DMS 273 treated with DMSO at 0.1 percent for 48 hours (cell line): ENCODE measurements around the gene KRTAP5-2.

ENCODE experiments used
- DNase-seq: peaks from one replicate; lab custom pipeline; 2025; lab: John Stamatoyannopoulos, UW

Gene KRTAP5-2

DNA sequence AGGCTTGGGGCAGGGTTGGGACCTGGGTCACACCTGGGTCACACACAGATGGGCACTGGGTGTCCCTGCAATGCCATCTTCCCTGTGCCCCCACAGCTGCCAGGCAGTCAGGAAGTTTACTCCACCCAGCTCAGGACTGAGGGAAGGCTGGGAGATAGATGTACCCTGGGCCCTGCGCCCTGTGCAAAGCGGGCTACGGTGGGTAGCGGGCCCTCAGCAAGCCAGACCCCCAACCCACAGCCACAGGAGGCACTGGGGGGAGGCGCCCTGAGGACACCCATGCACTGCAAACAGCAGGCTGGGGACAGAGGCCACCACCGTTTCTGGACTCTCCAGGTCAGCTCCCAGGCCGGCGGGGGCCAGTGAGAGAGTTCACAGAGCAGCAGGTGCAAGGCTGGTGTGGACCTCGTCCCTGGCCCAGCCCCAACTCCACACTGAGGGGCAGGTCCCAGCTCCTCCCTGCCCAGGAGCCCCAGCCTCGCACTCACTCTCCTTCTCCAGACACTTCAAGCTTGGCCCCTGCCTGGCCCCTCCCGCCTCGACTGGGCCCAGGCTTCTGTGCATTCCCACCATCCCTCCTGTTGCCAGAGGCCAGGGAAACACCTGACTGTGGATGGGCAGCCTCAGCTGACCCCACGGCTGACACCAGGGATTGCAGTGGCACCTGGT lies 30.9 kb downstream of the KRTAP5-2 start:
- no peak for DNase-seq

GRCh38 chr11:1566381-1567051 lies 31.6 kb downstream of the KRTAP5-2 start:
- DNase-seq: no peak

- no peak for DNase-seq
These were observed 32.2 kb downstream of the KRTAP5-2 start for GRCh38 chr11:1565904-1566247.

DNA sequence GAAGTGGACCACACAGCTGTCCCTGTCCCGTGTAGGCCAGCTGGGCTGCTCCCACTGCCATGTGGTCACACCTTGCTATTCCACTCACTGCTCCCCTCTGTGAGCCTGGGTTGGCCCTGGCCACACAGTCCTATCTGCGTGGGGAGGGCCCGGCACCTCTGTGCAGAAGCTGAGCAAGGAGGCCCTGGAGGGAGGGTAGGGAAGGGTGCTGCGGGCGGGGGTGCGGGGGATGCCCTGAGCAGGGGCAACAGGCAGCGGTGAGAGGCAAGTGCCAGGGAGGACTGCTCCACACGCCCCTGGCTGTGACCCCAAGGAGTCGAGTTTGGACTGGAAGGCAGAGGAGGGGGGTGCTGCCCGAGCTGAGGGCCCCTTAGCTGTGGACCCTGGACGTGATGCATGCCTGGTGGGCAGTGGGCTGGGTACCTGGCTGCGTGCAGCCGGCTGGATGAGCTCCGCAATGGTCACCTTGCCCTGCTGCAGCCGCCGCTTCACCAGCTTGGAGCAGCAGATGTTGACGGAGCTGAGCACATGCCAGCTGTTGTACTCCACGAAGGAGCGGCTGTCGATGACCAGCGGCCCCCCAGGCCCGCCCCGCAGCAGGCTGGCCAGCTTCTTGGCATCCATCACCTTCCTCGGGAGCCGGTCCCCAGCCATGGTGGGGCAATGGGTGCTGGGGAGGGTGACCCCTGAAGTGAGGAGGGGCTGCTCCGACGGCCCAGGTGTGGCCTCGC lies 32.8 kb downstream of the KRTAP5-2 start:
- DNase-seq: no peak

DNA sequence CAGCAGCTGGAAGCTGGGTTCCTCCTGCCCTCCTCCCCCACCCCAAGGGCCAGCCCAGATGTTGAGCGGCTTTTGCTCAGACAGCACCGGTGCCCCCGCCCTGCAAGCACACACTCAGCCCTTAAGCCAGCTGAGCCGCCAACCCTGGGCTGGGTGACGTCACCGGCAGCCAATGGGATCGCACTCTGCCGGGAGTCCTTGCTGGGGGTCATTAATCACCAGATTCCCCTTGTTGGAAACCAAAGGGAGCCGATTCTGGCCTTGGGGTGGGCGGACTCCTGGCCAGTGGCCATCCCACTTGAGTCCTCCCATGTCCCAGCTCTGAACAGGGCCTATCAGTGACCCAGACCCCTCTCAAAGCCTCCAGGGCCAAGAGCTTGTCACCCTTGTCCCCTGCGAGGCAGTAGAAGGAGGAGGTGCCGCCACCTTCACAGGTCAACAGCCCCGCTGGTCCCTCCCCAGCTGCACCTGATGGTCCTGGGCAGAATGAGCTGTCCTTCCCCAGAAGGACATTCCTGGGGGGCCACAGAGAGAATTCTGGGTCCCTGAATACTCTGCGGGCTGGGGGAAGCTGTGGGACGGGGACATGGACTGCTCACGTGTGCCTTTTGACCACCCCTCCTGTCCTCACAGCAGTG lies 33.4 kb downstream of the KRTAP5-2 start:
- peak; percentile 9 for DNase-seq

DNA sequence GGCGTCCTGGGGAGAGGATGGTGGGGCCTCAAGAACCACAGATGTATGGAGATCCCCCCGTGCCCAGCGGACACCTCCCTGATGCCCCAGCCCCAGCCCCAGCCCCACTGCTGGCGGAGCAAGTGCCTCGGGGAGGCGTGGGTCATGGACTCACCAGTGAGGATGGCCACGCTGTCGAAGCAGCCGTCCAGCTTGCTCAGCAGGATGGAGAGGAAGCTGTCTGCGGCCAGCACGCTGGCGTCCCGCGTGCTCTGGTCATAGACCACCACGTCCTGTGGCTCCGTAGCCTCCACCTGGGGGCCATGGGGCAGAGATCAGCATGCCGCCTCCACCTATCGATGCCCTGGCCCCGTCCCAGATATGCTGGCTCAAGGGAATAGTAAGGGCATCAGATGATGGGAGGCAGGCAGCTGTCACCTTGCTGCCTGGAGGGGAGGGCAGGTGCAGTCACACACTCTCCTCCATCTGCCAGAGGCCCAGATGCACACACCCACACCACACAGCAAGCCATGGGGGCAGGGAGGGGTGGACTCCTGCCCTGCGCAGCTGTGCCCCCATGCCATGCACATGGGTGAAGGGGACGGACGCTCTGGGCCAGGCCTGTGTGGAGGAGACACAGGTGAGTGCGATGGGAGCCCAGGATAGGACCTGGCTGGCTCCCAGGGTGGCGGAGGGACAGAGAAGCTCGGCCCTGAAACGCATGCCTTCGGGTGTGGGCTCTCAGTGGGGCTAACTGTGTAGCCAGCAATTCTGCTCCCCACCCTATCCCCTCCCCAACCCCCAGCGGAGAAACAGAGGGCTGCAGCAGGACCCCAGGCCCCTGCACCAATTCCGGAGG lies 34.2 kb downstream of the KRTAP5-2 start:
- DNase-seq: no peak

GRCh38 chr11:1563149-1563638 lies 34.9 kb downstream of the KRTAP5-2 start:
- DNase-seq: no peak

DNA sequence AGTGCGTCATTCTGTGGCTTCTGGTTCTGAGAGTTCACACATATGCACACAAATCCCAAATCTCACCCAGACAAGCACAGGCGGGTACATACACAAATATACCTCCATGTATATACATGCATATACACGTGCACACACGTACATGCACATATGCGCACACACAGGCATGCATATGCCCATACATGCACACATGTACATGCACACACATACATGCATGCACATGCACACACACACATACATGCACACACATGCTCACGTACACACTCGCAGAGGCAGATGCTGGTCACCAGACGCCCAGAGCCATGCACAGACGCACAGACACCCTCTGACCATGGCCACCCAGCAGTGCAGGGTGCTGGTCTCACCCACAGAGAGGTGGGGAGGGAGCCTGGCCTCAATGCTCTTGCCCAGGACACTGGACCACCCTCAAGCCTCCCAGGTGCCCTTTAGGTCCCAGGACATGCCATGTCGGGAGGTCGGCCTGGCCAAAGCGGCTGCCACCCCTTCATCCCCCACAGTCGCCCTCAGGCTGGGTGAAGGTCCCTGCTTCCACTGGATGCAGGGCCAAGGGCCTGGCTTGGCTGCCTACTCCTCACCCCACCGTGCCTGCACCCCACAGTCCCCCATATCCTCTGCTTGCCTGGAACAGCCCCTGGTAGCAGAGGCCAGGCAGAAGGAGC lies 35.5 kb downstream of the KRTAP5-2 start:
- no peak for DNase-seq

GRCh38 chr11:1561955-1562354 lies 36.1 kb downstream of the KRTAP5-2 start:
- no peak for DNase-seq

- DNase-seq: no peak
These were observed 36.8 kb downstream of the KRTAP5-2 start for GRCh38 chr11:1561266-1561665.

DNA sequence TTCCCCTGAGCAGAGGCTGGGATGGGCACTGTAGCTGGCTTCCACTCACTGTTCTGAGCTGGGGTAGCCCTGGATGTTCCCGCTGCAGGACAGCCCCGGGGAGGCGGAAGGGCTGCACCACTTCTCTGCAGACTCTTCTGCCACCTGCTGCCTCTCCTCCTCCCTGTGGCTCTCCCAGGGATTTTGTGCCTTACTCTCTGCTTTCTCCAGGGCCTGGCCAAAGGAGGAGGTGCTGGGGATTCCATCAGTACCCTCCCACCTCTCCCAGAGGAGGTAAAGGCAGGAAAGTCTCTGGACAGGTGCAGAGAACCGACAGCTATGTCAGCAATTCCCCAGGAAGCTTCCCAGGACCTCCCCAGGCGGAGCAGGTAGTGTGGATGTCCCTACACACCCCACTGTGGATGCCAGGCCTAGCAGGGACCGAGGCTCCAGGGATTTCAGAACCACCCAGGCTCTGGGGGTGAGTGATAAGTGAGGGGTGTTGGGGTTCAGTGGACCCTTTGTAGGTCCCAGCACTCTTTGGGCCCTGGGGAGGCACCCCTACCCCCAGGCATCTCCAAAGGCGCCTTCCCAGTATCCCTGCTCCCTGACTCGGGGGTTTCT lies 37.3 kb downstream of the KRTAP5-2 start:
- no peak for DNase-seq

DNA sequence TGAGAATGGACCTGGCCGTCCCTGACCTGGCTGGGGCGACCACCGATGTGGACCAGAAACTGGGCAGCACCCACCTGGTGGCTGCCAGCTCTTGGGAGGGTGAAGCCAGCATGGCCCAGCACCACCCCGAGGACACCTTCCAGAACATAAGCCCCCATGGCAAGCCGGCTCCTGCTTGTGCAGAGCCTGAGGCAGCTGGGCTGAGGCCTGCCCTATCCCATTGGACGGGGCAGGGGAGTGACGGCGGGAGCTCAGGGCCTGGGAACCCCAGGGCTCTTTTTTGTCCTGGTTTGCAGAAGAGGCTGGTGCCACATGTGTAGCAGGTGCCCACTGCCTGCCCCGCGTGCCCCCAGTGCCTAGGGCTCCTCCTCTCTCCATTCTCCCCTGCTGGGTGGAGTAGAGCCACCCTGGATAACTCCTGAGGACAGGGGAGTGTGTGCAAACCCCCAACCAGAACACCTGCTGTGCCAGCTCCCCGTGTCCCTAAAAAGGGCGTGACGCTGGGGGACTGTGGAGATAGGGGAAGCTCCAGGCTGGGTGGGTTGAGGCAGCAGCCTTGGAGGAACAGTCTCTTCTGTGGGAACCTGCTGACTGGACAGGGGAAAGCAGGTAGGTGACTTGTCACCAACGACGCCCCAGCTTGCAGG lies 38.0 kb downstream of the KRTAP5-2 start:
- DNase-seq: no peak

DNA sequence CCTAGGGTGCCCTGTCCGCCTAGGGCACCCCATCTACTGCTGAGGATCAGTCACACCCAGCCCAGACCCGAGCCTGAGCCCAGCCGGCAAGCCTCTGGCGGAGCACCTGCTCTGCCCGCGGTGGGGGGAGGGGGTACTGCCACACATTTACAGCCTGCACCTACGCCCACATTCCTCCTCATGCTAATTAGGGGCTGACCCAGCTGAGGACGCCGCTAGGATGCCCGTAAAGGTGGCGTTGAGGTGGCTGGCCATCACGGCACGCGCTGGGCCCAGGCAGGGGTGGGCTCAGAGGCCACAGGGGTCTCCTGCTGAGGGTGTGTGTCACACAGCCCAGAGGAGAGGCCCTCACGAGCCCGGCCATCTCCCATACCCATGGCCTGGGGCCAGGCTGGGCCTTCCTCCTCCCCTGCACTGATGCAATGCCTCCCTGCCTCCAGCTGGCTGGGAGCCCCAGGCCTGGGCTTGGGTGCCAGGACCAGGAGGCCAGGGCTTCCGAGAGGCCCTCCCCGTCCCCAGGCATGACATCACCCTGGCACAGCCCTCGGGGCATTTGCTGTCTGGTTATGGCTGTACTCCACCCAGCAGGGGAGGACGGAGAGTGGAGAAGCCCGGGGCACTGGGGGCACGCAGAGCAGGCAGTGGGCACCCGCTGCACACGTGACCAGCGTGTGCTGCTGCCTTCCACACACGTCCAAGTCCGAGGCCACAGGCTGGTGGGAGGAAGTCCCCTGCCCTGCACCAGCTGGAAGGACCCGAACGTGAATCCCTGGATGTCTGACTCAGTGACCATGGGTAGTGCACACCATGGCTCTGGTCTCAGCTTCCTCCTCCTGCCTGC lies 38.8 kb downstream of the KRTAP5-2 start:
- DNase-seq: no peak

GRCh38 chr11:1558775-1559110 lies 39.4 kb downstream of the KRTAP5-2 start:
- no peak for DNase-seq

- DNase-seq: no peak
These were observed 40.0 kb downstream of the KRTAP5-2 start for GRCh38 chr11:1557904-1558774.

GRCh38 chr11:1557051-1557884 lies 40.8 kb downstream of the KRTAP5-2 start:
- no peak for DNase-seq

- no peak for DNase-seq
These were observed 41.7 kb downstream of the KRTAP5-2 start for GRCh38 chr11:1556278-1556902.
